HL-60/S4 treated with retinoic acid at 250 ng/mL for 4 days and 3 days (cell line): ENCODE measurements around the gene KCNN3.
"Not testable (repeated sequence)": the region's sequence is repeated elsewhere in the genome, so short reads cannot be mapped to it uniquely, and the experiment has no call there.

Experiments used
- in situ Hi-C: fragments of 300-500 bp; cut with MboI; formaldehyde crosslinking; loops from 2 replicates; pipeline ENCODE4 v1.7.0; 2022; ENCODE audit warnings: low sequenced_read_pairs

KCNN3 gene

DNA sequence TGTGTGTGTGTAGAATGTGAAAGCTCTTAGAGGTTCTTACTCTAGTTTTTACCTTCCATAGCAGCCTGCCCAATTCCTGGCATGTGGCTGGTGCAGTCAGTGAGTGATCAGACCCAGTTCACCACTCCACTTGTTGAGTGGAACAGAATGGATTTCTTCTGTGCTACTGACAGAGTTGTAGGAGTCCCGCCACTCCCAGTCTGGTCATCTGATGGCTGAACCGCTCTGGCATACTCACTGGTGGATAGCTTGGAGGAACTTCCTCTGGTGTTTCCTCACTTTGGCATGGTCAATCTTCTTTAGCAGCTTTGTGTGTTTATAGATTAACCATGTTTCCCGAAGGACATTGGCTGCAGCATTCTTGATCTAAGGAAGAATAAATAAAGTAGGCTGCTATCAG is 155.4 kb downstream of the KCNN3 start:
- in situ Hi-C loops, result no loop called here

GRCh38 chr1:154714052-154714623 is 155.9 kb downstream of the KCNN3 start:
- in situ Hi-C loops, result no loop called here

DNA sequence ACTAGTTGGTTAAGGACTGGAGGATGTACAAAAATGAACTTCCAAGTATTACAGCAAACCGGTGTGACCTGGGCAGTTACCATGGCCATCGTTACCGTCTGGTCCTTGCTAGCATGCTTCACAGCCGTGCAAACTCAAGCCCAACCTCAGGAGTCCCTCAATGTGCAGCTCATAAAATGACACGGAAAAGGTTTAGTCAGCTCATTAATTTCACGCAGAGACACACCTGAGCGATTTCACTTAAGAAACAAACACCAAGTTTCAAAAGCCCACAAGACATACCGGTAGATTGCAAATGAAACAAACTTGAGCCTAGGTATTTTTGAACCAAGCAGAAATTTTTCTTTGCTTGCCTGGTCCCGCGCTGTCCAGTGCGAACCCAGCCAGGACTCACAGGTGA is 157.1 kb downstream of the KCNN3 start:
- in situ Hi-C loops, result no loop called here

- in situ Hi-C loops, result no loop called here
Measured at GRCh38 chr1:154712166-154712810, 157.8 kb downstream of the KCNN3 start.

DNA sequence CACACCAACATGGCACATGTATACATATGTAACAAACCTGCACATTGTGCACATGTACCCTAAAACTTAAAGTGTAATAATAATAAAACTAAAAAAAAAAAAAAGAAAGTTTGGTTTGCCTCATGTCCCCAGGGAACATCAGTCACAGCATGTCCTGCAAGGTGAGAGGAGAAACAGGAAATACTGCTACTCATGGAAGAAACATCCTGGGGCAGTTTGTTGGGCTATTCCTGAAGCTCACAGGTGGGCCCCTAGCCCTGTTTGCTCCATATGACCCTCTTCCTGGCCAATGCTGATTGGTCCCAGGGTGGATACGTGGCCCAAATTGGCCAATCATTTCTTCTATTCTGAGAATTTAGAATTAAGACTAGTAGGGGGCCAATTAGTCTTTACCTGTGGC is 158.7 kb downstream of the KCNN3 start:
- in situ Hi-C loops, result no loop called here

DNA sequence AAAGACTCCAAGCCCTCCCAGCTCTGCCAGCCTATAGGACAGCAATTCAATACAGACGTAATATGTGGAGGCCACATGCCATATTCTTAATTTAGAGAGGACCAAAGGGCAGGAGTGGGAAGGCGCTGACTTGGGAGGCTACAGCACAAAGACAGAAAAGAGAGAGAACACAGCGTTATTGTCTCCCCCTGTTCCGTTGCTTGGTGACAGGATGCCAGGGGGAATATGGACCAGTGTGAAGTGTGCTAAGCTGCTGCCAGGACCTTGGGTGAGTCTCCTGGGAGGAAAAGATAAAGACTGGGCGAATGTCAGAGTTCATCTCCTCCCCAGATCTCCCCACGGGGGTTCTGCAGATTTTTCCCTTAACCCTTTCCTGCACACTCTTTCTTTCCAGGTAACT is 160.0 kb downstream of the KCNN3 start:
- in situ Hi-C loops, result no loop called here

GRCh38 chr1:154707901-154708463 is 162.1 kb downstream of the KCNN3 start:
- in situ Hi-C loops, result no loop called here

DNA sequence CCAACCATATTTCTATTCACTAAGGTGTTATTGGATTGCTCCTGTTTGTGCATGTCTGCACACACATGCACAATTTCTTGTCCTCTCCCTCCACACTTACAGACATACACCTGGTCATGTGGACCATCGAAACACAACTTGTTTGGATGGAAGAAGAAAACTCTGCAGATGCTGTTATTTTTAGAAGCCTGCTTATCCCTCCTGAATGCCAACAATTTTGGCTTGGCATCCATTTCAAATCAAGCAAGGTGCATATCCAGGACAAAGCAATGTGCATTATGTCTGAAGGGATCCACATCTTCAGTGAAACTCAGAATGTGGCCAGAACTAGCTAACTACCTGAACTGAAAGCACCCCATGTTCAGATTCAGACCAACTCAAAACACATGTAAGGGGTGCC is 163.2 kb downstream of the KCNN3 start:
- in situ Hi-C loops, result no loop called here

DNA sequence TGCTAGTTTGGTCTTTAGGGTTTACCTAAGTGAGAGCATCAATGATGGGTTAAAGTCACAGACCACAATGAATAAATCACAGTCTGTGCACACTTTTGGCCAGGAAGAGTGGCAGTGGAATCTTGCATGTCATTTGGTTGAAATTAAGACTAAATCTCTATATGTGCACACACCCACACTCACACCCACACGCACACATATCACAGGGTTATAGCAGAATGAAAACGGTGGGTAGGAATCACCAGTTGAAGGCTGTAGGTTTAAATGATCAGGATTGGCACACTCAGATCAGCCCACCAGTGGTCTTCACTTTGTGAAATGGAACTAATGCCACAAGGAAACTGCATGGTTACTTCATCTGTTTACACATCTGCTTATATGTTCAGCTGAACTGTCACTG is 164.5 kb downstream of the KCNN3 start:
- in situ Hi-C loops, result no loop called here

DNA sequence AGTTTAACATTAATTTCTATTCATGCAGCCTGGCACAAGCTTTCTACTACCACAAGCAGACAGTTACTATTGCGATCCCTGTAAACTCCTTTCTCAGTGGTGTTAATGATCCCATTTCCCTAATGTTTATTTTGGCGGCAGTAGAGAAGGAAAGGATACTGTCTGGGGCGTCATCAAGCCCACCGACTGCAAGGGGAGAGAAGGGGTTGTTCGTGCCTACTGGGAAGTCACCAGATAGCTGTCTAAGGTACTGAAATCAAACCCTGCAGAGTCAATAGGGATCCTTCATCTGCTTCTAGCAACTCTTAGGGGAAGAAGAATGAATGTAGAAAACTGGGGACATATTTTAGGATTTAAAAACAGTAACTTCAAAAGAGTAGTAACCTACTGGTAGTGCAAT is 166.9 kb downstream of the KCNN3 start:
- in situ Hi-C loops, result no loop called here

GRCh38 chr1:154698320-154699096 is 171.6 kb downstream of the KCNN3 start:
- in situ Hi-C loops, result no loop called here

DNA sequence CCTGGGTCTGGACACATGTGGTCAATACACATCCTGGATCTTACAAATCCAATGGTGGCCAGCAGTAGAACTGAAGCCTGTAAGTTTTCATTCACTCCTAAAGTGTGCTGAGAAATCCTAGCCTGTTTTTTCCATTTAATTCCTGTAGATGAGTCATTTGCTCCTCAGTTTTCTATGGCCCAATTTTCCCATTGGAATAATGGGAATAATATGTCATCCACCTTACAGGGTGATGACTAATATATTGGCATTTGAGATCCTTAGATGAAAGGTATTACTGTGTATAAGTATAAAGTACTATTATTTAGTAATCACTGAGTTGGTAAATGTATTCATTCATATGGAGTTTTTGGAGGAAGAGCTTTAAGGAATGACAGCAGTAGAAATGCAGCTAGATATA is 172.4 kb downstream of the KCNN3 start:
- in situ Hi-C loops, result no loop called here

DNA sequence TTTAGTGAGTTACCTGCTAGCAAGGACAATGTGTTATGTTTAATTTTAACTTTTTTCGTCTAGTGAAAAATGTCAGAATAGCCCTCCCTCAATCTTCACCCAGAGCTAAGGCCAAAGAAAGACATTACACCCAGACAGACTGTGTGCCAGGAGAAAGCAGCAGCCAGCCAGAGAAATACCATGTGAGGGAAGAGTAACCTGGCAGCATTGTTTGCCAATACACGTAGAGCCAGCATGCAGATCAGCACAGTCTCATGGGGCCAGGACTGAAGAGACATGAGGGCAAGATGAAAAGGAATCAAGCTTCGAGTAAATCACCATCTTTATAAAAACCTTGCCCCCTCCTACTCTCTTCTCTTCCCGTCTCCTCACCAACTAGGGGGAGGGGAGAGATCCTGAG is 173.6 kb downstream of the KCNN3 start:
- in situ Hi-C loops, result no loop called here

DNA sequence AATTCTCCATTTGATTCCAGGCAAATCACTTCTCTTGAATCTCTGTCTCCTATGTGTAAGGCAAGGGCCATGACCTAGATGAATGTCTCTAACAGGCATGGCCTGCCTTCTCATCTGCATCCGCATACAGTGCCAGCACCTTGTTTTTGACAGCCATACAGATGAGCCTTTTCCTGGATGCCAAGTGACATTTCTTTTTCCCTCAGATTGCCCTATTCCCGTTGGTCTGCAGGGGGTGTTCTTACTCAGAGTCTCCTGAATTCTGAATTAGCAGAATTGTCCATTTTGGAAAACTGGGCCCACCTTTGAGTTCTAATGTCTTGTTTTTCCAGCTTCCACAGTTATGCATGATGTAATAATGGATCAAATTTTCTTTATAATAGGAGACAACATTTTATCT is 174.1 kb downstream of the KCNN3 start:
- in situ Hi-C loops, result no loop called here

DNA sequence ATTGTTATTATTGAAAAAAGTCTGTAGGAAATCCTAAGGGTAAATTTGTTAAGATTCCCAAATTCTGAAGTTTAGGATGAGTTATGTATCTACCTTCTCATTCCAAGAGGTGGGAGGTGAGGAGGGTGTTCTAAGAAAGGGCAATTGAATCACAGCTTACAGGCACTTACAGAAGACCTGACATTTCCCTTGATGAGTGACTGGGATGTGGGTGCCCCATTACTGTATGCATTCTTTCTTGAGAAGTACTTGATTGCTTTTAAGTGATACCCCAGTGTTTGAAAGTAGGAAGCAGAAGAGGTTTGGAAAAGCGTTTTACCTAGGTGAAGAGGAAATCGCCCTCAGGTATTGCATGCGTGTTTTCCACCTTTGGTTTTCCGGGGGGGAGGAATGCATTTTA is 175.1 kb downstream of the KCNN3 start:
- in situ Hi-C loops, result no loop called here

DNA sequence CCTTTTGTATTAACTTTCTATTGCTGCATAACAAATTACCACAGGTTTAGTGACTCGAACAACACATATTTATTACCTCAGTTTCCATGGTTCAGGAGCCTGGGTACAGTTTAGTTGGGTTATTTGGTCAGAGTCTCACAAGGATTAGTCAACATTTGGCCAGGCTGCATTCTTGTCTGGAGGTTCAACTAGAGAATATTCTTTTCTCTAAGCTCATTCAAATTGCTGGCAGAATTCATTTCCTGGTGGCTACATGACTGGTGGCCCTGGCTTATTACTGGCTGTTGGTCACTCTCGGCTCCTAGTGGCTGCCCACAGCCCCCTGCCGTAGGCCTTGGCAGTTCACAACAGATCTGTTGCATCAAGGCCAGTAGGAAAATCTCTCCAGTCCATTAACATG is 181.0 kb downstream of the KCNN3 start:
- in situ Hi-C loops, result no loop called here

GRCh38 chr1:154686507-154686906 is 183.6 kb downstream of the KCNN3 start:
- in situ Hi-C loops, result no loop called here

GRCh38 chr1:154683820-154684219 is 186.3 kb downstream of the KCNN3 start:
- in situ Hi-C loops, result no loop called here

GRCh38 chr1:154682254-154682653 is 187.8 kb downstream of the KCNN3 start:
- in situ Hi-C loops, result no loop called here

- in situ Hi-C loops, result not testable (repeated sequence)
Measured at GRCh38 chr1:154677844-154678243, 192.2 kb downstream of the KCNN3 start.

DNA sequence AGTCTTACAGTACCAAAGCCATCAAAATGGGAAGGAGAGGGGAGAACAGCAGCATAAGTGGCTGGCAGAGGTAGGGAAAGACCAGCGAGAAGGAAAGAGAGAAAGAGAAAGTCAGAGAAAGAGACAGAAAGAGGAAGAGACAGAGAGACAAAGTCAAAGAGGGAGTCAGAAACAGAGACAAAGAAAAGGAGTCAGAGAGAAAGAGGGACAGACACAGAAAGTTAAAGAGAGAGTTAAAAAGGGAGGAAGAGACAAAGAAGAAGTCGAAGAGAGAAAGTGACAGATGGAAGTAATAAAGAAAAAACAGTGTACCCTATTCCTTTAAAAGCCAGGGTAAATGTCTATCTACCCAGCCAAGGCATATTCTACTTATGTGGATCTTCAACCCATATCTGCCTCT is 193.2 kb downstream of the KCNN3 start:
- in situ Hi-C loops, result not testable (repeated sequence)

DNA sequence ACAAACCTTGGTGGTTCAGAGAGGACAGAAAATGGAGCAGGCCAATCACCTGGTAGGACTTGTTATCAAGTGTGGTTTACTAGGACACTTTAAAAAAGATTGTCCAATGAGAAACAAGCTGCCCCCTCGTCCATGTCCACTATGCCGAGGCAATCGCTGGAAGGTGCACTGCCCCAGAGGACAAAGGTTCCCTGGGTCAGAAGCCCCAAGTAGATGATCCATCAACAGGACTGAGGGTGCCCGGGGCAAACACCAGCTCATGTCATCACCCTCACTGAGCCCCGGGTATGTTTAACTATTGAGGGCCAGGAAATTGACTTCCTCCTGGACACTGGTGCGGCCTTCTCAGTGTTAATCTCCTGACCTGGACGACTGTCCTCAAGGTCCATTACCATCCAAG is 195.6 kb downstream of the KCNN3 start:
- in situ Hi-C loops, result not testable (repeated sequence)
